Right lobe of liver (tissue), 4 donors: Measurements from ENCODE around the gene AKR1B1.

ENCODE experiments used
- POLR2A ChIP-seq: fragments of 450-650 bp; IDR thresholded peaks from one replicate; pipeline ENCODE4 v1.6.1; 2017; ENCODE audit warnings: antibody characterized with exemption, mild to moderate bottlenecking
- TF ChIP-seq, protein P1 (sequence below), 4 donors: fragments of 200-600 bp in 3 of 4; fragments of 450-650 bp in 1 of 4; IDR thresholded peaks; one replicate each; pipeline versions ENCODE4 v1.5.1 to v1.8.0; 2016 to 2022; ENCODE audit warnings: antibody characterized with exemption in 4 of 4, mild to moderate bottlenecking in 2 of 4
- donor health status: DM: no; HTN: no; CAD: no.
- donor health status: DM: no; HTN: no; CAD: no.
- donor health status: DM: no; HTN: yes; CAD: no.

- TF ChIP-seq, protein P1, sequence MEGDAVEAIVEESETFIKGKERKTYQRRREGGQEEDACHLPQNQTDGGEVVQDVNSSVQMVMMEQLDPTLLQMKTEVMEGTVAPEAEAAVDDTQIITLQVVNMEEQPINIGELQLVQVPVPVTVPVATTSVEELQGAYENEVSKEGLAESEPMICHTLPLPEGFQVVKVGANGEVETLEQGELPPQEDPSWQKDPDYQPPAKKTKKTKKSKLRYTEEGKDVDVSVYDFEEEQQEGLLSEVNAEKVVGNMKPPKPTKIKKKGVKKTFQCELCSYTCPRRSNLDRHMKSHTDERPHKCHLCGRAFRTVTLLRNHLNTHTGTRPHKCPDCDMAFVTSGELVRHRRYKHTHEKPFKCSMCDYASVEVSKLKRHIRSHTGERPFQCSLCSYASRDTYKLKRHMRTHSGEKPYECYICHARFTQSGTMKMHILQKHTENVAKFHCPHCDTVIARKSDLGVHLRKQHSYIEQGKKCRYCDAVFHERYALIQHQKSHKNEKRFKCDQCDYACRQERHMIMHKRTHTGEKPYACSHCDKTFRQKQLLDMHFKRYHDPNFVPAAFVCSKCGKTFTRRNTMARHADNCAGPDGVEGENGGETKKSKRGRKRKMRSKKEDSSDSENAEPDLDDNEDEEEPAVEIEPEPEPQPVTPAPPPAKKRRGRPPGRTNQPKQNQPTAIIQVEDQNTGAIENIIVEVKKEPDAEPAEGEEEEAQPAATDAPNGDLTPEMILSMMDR (IDR thresholded peaks at IDR 0.05) = no peak
- TF ChIP-seq POLR2A = no peak
These were observed 16.3 kb downstream of the AKR1B1 start for GRCh38 chr7:134442441-134443220.
